CD4-positive, alpha-beta T cell treated with Interleukin-21 for 1 hour (primary cell): ENCODE results near the gene TMEM88.

Source experiments
- DNase-seq: peaks from one replicate; pipeline ENCODE4 v3.0.0-alpha.2; 2020

Gene TMEM88

DNA sequence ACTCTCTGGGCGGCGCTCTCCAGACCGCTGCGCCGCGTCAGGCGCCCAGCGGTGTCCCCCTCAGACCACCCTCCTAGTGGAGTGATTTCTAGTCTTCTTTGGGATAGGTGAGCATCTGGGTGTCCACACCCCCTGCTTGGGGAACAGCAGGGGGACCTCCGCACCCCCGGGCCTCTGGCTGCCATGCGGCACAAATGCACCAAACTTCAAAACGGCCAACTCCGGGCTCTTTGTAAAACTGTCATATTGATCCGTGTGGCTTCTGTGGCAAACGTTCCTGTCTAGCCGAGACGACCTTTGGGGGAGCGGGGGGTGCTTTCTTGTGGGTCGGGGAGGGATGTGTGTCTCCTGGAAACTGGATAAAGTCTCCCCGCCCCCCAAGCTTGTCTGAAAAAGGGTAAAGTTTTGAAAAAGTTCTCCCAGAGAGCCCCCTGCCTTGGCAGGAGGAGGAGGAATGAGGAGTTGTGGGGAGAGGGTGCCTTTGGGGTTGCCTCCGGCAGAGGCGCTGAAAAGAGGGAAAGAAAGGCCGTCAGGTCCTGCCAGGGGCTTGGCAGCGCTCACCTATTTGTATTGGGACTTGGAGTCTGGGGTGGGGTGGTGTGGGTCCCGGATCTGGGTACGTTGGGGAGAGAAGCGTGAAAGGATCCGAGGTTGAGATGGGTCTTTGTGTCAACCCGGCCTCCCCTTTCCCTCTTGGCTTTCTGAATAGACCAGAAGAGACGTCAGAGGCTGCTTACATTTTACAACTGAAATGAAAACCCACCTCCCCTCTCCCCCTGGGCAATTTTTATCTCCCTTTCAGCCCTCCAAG is 31.6 kb downstream of the TMEM88 start:
- DNase-seq, result peak; percentile 77

DNA sequence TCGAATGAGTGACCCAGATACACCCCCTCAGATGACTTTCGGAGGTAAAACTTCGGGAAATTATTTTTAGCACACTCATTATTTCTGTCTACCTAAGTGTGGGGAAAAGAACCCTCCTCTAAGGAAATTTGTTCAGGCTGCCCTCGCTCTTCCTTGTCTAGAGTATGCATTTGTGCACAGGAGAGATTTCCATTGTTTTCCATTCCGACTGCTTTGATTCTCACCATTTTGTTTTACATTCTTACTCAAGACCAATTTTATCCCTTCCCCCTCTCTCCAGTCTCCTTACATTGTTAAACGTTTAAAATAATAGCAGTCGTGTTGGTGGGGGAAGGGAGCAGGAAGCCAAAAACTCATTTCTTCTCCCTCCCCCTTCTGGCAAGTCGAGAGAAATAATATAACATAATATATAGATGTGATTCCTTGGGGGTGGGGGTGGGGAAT is 32.2 kb downstream of the TMEM88 start:
- no peak for DNase-seq

DNA sequence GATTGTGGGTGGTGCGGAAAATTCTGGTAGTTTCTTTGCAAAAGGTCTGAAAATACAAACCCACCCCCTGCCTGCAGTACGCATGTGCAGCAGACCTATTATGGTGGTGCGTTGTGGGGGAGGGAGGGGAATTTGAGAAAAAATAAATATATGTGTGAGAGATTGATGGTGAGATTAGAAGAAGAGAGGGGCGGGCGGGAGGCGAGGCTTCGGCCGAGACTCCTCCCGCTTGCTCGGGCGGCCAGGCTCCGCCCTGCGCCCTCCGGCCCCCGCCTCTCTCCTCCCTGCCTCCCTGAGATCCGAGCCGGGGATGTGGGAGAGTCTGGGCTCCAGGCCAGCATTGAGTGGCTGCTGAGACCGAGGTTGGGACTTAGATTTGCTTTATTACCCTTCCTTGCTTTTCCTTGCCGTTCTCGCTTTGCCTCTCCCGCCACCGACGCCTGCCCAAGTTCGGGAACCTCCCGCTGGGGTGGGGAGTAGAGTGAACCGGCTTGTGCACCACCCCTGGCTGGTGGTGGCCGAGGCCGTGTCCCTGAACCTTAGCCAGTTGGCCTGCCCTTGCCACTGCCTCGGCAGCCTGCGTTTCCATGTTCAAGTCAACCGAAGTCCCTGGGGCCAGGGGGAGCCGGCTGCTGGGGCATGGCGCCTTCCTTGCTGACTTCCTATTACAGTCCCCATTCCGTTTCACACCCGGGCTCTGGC is 32.8 kb downstream of the TMEM88 start:
- peak; percentile 97 for DNase-seq

DNA sequence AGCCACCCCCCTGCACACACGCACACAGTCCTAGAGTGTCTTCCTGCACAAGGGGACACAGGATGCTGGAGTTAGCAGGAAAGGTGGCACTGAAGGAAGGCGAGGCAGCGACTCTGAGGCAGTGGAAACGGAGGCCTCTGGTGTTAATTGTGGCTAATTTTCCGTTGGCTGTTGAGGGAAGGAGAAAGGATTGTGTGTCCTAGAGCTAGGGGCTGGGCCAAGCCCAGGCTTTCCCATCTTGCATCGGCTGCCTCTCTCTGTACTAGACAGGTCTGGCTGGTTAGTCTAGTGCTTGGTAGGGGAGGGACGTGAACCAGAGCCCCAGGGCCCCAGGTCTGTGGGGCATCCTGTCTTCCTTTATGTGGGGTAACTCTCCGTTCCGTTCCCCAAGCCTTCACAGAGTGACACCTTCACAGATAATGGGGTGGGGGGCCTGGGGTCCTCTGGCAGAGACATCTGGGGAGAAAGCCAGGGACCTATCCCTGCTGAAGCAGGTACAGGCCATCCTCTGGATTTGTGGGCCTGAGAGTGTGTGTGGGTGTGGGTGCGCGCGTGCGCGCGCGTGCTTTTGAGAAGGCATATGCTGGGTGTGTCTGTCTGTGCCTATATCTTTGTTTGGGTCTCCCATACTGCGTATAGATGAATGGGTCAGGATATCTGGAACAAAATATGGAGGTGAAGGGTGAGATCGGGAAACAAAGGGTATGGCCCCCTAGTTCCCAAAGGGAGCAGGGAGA is 33.5 kb downstream of the TMEM88 start, which contains the start of gene CHD3:
Gene CHD3, plus strand, starts transcription at position 606 of the 737 bp plus-strand sequence. CDS start 212 bp downstream, outside the sequence.
- peak; percentile 41 for DNase-seq

DNA sequence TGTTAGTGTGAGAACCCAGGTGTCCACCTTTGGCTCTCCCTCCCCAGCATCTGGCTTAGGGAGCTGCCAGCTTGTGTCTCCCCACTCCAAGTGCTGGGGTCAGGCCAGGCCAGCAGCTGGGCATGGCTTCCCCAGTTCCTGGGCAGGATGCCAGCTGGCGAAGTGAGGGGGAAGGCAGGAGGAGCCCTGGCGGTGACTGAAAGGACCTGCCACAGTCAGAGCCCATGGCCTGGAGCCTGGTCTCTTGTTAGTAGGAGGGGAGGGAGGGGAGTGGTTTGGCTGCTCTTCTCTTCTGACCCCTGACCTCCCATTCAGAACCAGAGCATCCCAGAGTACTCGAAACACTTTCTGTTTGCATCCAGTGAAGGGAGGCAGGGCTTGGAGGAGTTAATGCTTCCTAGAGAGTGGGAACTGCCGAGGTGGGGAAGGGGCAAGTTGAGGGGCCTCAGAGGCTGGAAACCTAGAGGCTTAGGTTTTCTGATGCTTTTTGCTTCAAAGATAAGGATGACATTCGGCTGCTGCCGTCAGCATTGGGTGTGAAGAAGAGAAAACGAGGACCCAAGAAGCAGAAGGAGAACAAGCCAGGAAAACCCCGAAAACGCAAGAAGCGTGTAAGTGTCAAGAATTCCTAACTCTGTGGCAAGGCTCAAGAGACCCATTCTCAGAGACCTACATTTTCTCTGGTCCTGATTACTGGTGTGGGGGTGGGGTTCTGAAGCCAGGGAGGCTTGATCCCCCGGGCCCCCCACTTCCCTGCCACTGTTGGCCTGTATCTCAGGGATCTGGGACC is 34.5 kb downstream of the TMEM88 start:
- peak; percentile 48 for DNase-seq

DNA sequence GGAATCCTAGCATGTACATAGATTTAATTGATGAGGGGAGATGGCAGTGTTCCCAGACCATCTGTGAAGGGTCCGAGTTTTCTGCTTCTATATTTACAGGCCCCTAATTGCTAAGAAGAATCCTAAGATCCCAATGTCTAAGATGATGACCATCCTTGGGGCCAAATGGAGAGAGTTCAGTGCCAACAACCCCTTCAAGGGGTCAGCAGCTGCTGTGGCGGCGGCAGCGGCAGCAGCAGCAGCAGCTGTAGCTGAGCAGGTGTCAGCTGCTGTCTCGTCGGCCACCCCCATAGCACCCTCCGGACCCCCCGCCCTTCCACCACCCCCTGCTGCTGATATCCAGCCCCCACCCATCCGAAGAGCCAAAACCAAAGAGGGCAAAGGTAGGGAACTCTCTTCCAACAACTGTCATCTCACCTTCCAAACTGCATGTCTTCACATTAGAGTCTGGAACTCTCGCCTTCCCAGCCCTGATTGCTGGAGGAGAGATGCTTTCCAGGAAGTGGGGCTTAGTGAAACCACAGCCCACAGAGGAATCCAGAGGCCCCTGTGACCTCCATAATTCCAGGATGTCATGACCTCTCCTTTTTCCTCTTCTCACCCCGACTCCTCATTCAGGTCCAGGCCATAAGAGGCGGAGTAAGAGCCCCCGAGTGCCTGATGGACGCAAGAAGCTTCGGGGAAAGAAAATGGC is 38.5 kb downstream of the TMEM88 start:
- DNase-seq, result no peak

DNA sequence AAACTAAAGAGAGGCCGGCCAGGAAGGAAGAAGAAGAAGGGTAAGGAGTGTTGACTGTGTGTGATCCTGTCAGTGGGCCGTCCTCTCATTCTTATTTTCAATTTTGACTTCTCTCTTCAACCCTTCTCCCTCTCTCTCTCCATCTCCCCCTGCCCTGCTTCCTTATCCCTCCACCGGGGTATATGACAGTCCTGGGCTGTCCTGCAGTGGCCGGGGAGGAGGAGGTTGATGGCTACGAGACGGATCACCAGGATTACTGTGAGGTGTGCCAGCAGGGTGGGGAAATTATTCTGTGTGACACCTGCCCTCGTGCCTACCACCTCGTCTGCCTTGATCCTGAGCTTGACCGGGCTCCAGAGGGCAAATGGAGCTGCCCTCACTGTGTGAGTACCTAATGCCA is 39.4 kb downstream of the TMEM88 start:
- no peak for DNase-seq

DNA sequence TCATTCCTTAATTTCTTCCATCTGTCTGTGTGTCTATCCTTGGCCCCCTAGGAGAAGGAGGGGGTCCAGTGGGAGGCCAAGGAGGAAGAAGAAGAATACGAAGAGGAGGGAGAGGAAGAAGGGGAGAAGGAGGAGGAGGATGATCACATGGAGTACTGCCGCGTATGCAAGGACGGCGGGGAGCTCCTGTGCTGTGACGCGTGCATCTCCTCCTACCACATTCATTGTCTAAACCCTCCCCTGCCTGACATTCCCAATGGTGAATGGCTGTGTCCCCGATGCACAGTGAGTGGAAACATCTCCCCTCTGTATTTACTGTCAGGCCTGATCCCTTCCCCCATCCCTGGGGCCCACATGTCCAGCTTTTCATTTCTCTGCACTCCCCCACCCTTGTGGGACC is 40.0 kb downstream of the TMEM88 start:
- DNase-seq, result no peak

DNA sequence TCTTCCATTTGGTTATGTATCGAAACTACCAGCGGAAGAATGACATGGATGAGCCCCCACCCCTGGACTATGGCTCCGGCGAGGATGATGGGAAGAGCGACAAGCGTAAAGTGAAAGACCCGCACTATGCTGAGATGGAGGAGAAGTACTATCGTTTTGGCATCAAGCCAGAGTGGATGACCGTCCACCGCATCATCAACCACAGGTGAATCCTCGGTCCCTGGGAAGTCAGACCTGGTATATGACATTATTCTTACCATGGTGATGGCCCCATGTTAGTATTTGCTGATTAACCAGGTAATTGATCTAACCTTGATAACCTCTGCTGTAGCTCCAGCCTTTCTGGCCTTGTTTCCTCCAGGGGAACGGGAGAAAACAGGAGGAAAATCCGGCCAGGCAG is 42.2 kb downstream of the TMEM88 start:
- no peak for DNase-seq

DNA sequence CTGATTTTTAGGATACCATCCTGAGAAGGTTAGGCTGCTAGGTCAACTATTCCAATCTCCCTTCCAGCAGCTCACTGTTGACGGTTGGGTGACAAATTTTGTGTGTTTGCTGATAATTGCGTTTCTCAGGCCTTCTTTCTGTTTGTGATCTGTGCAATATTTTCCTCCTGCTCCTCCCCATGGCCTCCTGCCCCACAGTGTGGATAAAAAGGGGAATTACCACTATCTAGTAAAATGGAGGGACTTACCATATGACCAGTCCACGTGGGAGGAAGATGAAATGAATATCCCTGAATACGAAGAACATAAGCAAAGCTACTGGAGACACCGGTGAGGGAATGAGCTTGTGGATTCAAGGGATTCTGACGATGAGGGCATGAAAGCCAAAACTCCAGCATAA is 42.9 kb downstream of the TMEM88 start:
- DNase-seq, result peak; percentile 55

DNA sequence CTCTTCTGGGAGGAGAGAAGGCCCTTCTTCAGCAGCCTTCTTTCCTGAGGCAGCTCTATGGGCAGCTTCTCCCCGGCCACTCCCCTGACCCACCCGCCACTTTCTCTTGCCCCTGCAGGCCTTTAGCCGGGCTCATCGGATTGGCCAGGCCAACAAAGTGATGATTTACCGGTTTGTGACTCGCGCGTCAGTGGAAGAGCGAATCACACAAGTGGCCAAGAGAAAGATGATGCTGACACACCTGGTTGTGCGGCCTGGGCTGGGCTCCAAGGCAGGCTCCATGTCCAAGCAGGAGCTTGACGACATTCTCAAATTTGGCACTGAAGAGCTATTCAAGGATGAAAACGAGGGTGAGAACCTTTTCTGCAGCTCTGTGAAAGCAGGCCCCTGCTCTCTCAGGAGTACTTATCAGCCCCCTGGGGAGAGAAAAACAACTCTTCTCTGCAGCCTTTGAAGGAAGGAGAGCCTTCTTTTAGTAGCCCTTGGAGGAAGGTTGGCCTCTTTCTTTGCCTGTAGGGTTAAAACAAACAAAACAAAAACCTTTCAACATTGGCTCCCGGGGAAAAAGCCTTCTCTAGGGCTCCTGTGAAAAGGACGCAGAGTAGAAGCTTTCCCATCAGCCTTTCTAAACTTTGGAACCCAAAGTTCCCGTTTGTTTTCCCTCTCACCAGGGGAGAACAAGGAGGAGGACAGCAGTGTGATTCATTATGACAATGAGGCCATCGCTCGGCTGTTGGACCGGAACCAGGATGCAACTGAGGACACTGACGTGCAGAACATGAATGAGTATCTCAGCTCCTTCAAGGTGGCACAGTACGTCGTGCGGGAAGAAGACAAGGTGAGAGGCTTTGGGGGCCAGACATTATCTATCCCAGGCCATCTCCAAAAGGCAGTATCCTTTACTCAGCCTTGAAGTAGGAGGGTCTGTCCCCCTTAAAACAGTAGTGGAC is 48.6 kb downstream of the TMEM88 start:
- no peak for DNase-seq
